Neural cell (in vitro differentiated cells): ENCODE results near the gene TFR2. TPM values are rescaled to one million over a fixed set of nuclear protein-coding genes. Genes with fewer than 3 reads are reported as not detected.
A peak's percentile ranks its signal among the peaks of the same experiment; 100 is the strongest.

Experiments used
- H2AFZ ChIP-seq: fragments of 200-600, 300-800 bp; sonication (generic), shearing (Covaris generic); 2 replicates; pipeline ENCODE4 v1.6.0; 2014; ENCODE audit warnings: low read depth, mild to moderate bottlenecking, antibody characterized with exemption, low read length, moderate library complexity
- H3F3A ChIP-seq: fragments of 200-600 bp; shearing (Covaris generic); 2 replicates; pipeline ENCODE4 v1.6.1; 2016; ENCODE audit warnings: mild to moderate bottlenecking, moderate library complexity, mixed read lengths, antibody characterized with exemption, low read length; ENCODE audit not compliant: insufficient read depth, poor library complexity, severe bottlenecking
- H3K27ac ChIP-seq: fragments of 200-600, 300-800 bp; sonication (generic), shearing (Covaris generic); 2 replicates; pipeline ENCODE4 v1.5.1; 2014; ENCODE audit warnings: mild to moderate bottlenecking, low read length, moderate library complexity
- H3K27me3 ChIP-seq: fragments of 300-800, 200-600 bp; sonication (generic), shearing (Covaris generic); 2 replicates; pipeline ENCODE4 v1.6.0; 2014; ENCODE audit warnings: mild to moderate bottlenecking, low read depth, low read length, moderate library complexity; ENCODE audit not compliant: insufficient read depth
- H3K36me3 ChIP-seq: fragments of 300-800, 200-600 bp; sonication (generic), shearing (Covaris generic); 2 replicates; pipeline ENCODE4 v1.5.1; 2014; ENCODE audit warnings: mild to moderate bottlenecking, antibody characterized with exemption, low read length, moderate library complexity; ENCODE audit not compliant: insufficient read depth
- H3K4me2 ChIP-seq: fragments of 300-800, 200-600 bp; sonication (generic), shearing (Covaris generic); 2 replicates; pipeline ENCODE4 v1.6.0; 2014; ENCODE audit warnings: mild to moderate bottlenecking, low read length
- H3K4me3 ChIP-seq: fragments of 300-800, 200-600 bp; sonication (generic), shearing (Covaris generic); 2 replicates; pipeline ENCODE4 v1.5.1; 2014; ENCODE audit warnings: mild to moderate bottlenecking, low read length, moderate library complexity
- H3K79me2 ChIP-seq: fragments of 200-600 bp; shearing (Covaris generic); replicated peaks from 2 replicates; pipeline ENCODE4 v1.6.0; 2014; ENCODE audit warnings: mild to moderate bottlenecking, low read length, moderate library complexity; ENCODE audit not compliant: insufficient read depth
- H3K9ac ChIP-seq: fragments of 300-800, 200-600 bp; sonication (generic), shearing (Covaris generic); 2 replicates; pipeline ENCODE4 v1.6.1; 2016; ENCODE audit warnings: mild to moderate bottlenecking, low read length, mixed read lengths
- H3K9me2 ChIP-seq: fragments of 200-600 bp; shearing (Covaris generic); 2 replicates; pipeline ENCODE4 v1.6.1; 2016; ENCODE audit warnings: mild to moderate bottlenecking, low read length, mixed read lengths; ENCODE audit not compliant: insufficient read depth
- H3K9me3 ChIP-seq: fragments of 200-600, 300-800 bp; sonication (generic), shearing (Covaris generic); 2 replicates; pipeline ENCODE4 v1.6.1; 2016; ENCODE audit warnings: mild to moderate bottlenecking, mixed run types, low read length, moderate library complexity, mixed read lengths
- H4K20me1 ChIP-seq: fragments of 200-600 bp; shearing (Covaris generic); 2 replicates; pipeline ENCODE4 v1.6.1; 2016; ENCODE audit warnings: mild to moderate bottlenecking, mixed run types; ENCODE audit not compliant: insufficient read depth
- CTCF ChIP-seq: fragments of 450-650 bp; IDR thresholded peaks from 2 replicates; pipeline ENCODE4 v1.5.1; 2014; ENCODE audit warnings: antibody characterized with exemption, mild to moderate bottlenecking, moderate library complexity; ENCODE audit not compliant: poor library complexity, severe bottlenecking
- EP300 ChIP-seq: fragments of 450-650 bp; conservative IDR thresholded peaks from 2 replicates; pipeline ENCODE4 v1.6.1; 2014; ENCODE audit warnings: antibody characterized with exemption, mild to moderate bottlenecking, moderate library complexity; ENCODE audit not compliant: poor library complexity, severe bottlenecking
- EZH2 ChIP-seq: fragments of 200-600, 300-800 bp; shearing (Covaris generic), sonication (generic); IDR thresholded peaks from 2 replicates; pipeline ENCODE4 v1.6.1; 2014; ENCODE audit warnings: antibody characterized with exemption, low read length, borderline replicate concordance, mild to moderate bottlenecking; ENCODE audit not compliant: insufficient read depth, poor library complexity, severe bottlenecking
- MXI1 ChIP-seq: fragments of 450-650 bp; conservative IDR thresholded peaks from 2 replicates; pipeline ENCODE4 v1.6.1; 2014; ENCODE audit warnings: antibody characterized with exemption, mild to moderate bottlenecking; ENCODE audit not compliant: poor library complexity, severe bottlenecking
- POLR2AphosphoS5 ChIP-seq: IDR thresholded peaks from 2 replicates; pipeline ENCODE4 v1.6.1; 2012
- RAD21 ChIP-seq: fragments of 450-650 bp; conservative IDR thresholded peaks from 2 replicates; pipeline ENCODE4 v1.6.1; 2014; ENCODE audit warnings: antibody characterized with exemption, mild to moderate bottlenecking, moderate library complexity
- SMC3 ChIP-seq: fragments of 450-650 bp; conservative IDR thresholded peaks from 2 replicates; pipeline ENCODE4 v1.6.1; 2014; ENCODE audit warnings: antibody characterized with exemption, mild to moderate bottlenecking, moderate library complexity; ENCODE audit not compliant: poor library complexity
- TAF1 ChIP-seq: IDR thresholded peaks from 2 replicates; pipeline ENCODE4 v1.6.1; 2012; ENCODE audit warnings: low read depth
- polyA plus RNA-seq: library from polyadenylated mRNA; depleted of rRNA; stranded (reverse); fragments of >200 nt; gene quantifications from 2 replicates; pipeline ENCODE4 v1.2.3, GENCODE V29; 2014
- TF ChIP-seq, protein P1 (sequence below): IDR thresholded peaks from 2 replicates; pipeline ENCODE4 v1.6.1; 2012; ENCODE audit warnings: borderline replicate concordance

TFR2 gene
- polyA plus RNA-seq, 1 donor from 2014 or later, result 21.0 TPM

GRCh38 chr7:100614308-100614861, 27.0 kb downstream of the TFR2 start:
- no peaks in the 10 kb centered on the region for H3F3A ChIP-seq
- no peaks in the 10 kb centered on the region for H3K27me3 ChIP-seq
- H2AFZ ChIP-seq, result no peak overlapping the region
- H3K4me3 ChIP-seq, result no peak overlapping the region
- no peak overlapping the region for H3K27ac ChIP-seq
- TF ChIP-seq MXI1 (no peak), EZH2 (no peak), TAF1 (no peak), CTCF (no peak), POLR2AphosphoS5 (no peak), RAD21 (no peak), SMC3 (no peak), EP300 (no peak)
- TF ChIP-seq, protein P1, sequence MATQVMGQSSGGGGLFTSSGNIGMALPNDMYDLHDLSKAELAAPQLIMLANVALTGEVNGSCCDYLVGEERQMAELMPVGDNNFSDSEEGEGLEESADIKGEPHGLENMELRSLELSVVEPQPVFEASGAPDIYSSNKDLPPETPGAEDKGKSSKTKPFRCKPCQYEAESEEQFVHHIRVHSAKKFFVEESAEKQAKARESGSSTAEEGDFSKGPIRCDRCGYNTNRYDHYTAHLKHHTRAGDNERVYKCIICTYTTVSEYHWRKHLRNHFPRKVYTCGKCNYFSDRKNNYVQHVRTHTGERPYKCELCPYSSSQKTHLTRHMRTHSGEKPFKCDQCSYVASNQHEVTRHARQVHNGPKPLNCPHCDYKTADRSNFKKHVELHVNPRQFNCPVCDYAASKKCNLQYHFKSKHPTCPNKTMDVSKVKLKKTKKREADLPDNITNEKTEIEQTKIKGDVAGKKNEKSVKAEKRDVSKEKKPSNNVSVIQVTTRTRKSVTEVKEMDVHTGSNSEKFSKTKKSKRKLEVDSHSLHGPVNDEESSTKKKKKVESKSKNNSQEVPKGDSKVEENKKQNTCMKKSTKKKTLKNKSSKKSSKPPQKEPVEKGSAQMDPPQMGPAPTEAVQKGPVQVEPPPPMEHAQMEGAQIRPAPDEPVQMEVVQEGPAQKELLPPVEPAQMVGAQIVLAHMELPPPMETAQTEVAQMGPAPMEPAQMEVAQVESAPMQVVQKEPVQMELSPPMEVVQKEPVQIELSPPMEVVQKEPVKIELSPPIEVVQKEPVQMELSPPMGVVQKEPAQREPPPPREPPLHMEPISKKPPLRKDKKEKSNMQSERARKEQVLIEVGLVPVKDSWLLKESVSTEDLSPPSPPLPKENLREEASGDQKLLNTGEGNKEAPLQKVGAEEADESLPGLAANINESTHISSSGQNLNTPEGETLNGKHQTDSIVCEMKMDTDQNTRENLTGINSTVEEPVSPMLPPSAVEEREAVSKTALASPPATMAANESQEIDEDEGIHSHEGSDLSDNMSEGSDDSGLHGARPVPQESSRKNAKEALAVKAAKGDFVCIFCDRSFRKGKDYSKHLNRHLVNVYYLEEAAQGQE, result no peak
- peaks cover 4% of the 10 kb centered on the region for H3K79me2 ChIP-seq
- no peaks in the 10 kb centered on the region for H3K36me3 ChIP-seq
- H3K9ac ChIP-seq, result no peak overlapping the region
- no peaks in the 10 kb centered on the region for H3K9me3 ChIP-seq
- no peaks in the 10 kb centered on the region for H4K20me1 ChIP-seq
- no peak overlapping the region for H3K4me2 ChIP-seq
- no peaks in the 10 kb centered on the region for H3K9me2 ChIP-seq

DNA sequence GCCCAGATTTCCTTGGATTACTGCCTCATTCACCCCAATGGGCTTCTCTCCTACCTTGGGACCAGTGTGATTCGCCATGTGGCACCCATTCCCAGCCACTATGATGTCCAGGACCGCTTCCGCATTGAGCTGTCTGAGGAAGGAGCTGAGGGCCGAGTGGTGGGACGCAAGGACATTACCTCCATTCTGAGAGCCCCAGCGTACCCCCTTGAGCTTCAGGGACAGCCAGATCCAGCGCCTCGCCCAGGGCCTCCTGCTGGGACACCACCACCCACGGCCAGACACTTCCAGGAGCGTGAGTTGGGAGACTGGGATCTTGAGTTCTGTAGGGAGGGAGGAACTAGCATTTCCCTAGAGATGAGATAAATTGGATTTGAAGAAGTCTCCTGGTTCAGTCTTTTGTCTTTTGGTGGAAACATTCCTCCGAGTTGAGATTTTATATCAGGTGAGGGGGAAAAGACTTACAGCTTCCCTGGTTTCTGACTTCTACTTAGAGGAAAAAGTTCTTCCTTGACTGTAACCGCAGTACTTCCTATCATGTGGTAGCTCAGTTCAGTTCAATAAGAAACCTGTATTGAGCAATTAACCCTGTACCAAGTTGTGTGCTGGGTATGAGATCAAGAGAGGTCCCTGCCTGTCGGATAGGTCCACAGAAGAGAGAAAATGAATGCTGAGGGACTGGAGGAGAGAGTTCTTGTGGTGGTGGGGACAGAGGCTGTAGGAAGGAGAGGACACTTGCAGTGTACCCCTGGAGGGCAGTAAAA, 27.8 kb downstream of the TFR2 start:
- H3K36me3 ChIP-seq, result no peaks in the 10 kb centered on the region
- no peaks in the 10 kb centered on the region for H3K27me3 ChIP-seq
- H2AFZ ChIP-seq, result no peak overlapping the region
- H3K79me2 ChIP-seq, result peaks cover 4% of the 10 kb centered on the region
- H3F3A ChIP-seq, result no peaks in the 10 kb centered on the region
- peak overlapping the region; percentile 72 for H3K4me2 ChIP-seq
- no peaks in the 10 kb centered on the region for H3K9me3 ChIP-seq
- no peak overlapping the region for H3K27ac ChIP-seq
- no peaks in the 10 kb centered on the region for H4K20me1 ChIP-seq
- peak overlapping the region; percentile 89 for H3K9ac ChIP-seq
- TF ChIP-seq CTCF (no peak), TAF1 (no peak), RAD21 (no peak), EZH2 (no peak), MXI1 (no peak), EP300 (no peak), SMC3 (no peak), POLR2AphosphoS5 (no peak)
- TF ChIP-seq, protein P1, result no peak
- peak overlapping the region; percentile 96 for H3K4me3 ChIP-seq
- H3K9me2 ChIP-seq, result no peaks in the 10 kb centered on the region
